HCT116 (cell line): ENCODE results near the gene SHANK1. TPM values are rescaled to one million over a fixed set of nuclear protein-coding genes. Genes with fewer than 3 reads are reported as not detected.
A peak's percentile ranks its signal among the peaks of the same experiment; 100 is the strongest.

Source experiments
- ATAC-seq: fragments of 200-7000 bp; cut with Tn5 transposase; 2 replicates; pipeline ENCODE4 v1.9.1; 2020; ENCODE audit warnings: mild to moderate bottlenecking, moderate library complexity
- BruUV-seq: library from RNA; stranded (reverse); fragments of 400-500 nt; replicated peaks from 2 replicates; lab custom pipeline; 2021; lab: Mats Ljungman, UMichigan
- CTCF ChIA-PET: fragments of 300-600 bp; sonication (Branson Sonifier 250); formaldehyde crosslinking; loops from one replicate; lab custom pipeline; 2021; ENCODE audit warnings: antibody characterized with exemption; lab: Charles Lee
- POLR2A ChIA-PET: fragments of 300-600, 350-600 bp; sonication (Branson Sonifier 250); formaldehyde crosslinking; loops from one replicate; lab custom pipeline; 2021; ENCODE audit warnings: antibody characterized with exemption; lab: Charles Lee
- RAD21 ChIA-PET, 2 experiments: fragments of 300-600 bp; sonication (Branson Sonifier 250); formaldehyde crosslinking; loops; one replicate each; lab custom pipeline; 2023; ENCODE audit warnings: low total read pairs in 2 of 2; ENCODE audit not compliant: uncharacterized antibody in 2 of 2, unreplicated experiment in 2 of 2, low non-redundant PET in 1 of 2; lab: Charles Lee
- DNase-seq: peaks from one replicate; pipeline ENCODE4 v3.0.0-alpha.2; 2010; ENCODE audit warnings: low read depth, low spot score
- H2AFZ ChIP-seq: fragments of 200-600 bp; shearing (Covaris generic), sonication (generic); 2 replicates; pipeline ENCODE4 v1.6.1; 2017; ENCODE audit warnings: low read depth, mixed run types, mixed read lengths, antibody characterized with exemption, low read length; ENCODE audit not compliant: poor library complexity, severe bottlenecking
- H3K27ac ChIP-seq: 2 replicates; pipeline ENCODE4 v1.5.1; 2012; ENCODE audit warnings: low read depth, low read length
- H3K27me3 ChIP-seq: fragments of 200-600 bp; sonication (generic); 2 replicates; pipeline ENCODE4 v1.6.1; 2016; ENCODE audit warnings: mixed run types, low read length, mixed read lengths; ENCODE audit not compliant: insufficient read depth
- H3K36me3 ChIP-seq, 2 experiments: fragments of 200-500 bp in 1 of 2; fragments of 200-600 bp in 1 of 2; sonication (Bioruptor generic) in 1 of 2; sonication (generic) in 1 of 2; 2 replicates each; pipeline versions ENCODE4 v1.5.1 to v1.6.1; 2014 to 2016; ENCODE audit warnings: low read length in 2 of 2, inconsistent platforms in 1 of 2, mixed read lengths in 1 of 2, mixed run types in 1 of 2; ENCODE audit not compliant: insufficient read depth in 2 of 2, control insufficient read depth in 1 of 2
- H3K4me1 ChIP-seq, 2 experiments: fragments of 200-600 bp in 1 of 2; sonication (generic) in 1 of 2; 2 replicates each; pipeline versions ENCODE4 v1.5.1 to v1.6.1; 2012 to 2017; ENCODE audit warnings: low read length in 2 of 2, inconsistent platforms in 1 of 2, mild to moderate bottlenecking in 1 of 2, mixed read lengths in 1 of 2, mixed run types in 1 of 2, moderate library complexity in 1 of 2; ENCODE audit not compliant: insufficient read depth in 2 of 2, control insufficient read depth in 1 of 2
- H3K4me2 ChIP-seq: fragments of 200-600 bp; sonication (generic); 2 replicates; pipeline ENCODE4 v1.6.1; 2017; ENCODE audit warnings: mixed run types, low read length, mixed read lengths
- H3K4me3 ChIP-seq, 2 experiments: fragments of 200-600 bp in 1 of 2; sonication (generic) in 1 of 2; replicated peaks in 1 of 2; 2 replicates each; pipeline ENCODE4 v1.5.1; 2011 to 2016; ENCODE audit warnings: low read length in 2 of 2, control low read depth in 1 of 2, low read depth in 1 of 2, mild to moderate bottlenecking in 1 of 2, mixed read lengths in 1 of 2, mixed run types in 1 of 2
- H3K79me2 ChIP-seq: fragments of 200-600 bp; sonication (generic); 2 replicates; pipeline ENCODE4 v1.6.1; 2017; ENCODE audit warnings: mild to moderate bottlenecking, mixed run types, low read length, moderate library complexity, mixed read lengths; ENCODE audit not compliant: insufficient read depth
- H3K9ac ChIP-seq: fragments of 200-600 bp; sonication (generic); 2 replicates; pipeline ENCODE4 v1.6.1; 2016; ENCODE audit warnings: low read length, mixed read lengths
- H3K9me2 ChIP-seq: fragments of 200-600 bp; sonication (generic), shearing (Covaris generic); 2 replicates; pipeline ENCODE4 v1.6.1; 2017; ENCODE audit warnings: mixed run types, mild to moderate bottlenecking, moderate library complexity; ENCODE audit not compliant: insufficient read depth
- H3K9me3 ChIP-seq, 2 experiments: fragments of 200-500 bp in 1 of 2; fragments of 200-600 bp in 1 of 2; sonication (Bioruptor generic) in 1 of 2; sonication (generic) in 1 of 2; 2 replicates each; pipeline ENCODE4 v1.6.1; 2014 to 2017; ENCODE audit warnings: low read length in 2 of 2, mixed read lengths in 2 of 2, inconsistent platforms in 1 of 2, low read depth in 1 of 2, mild to moderate bottlenecking in 1 of 2, mixed run types in 1 of 2, moderate library complexity in 1 of 2; ENCODE audit not compliant: control insufficient read depth in 1 of 2, insufficient read depth in 1 of 2
- H4K20me1 ChIP-seq: fragments of 200-600 bp; sonication (generic), shearing (Covaris generic); 2 replicates; pipeline ENCODE4 v1.6.1; 2017; ENCODE audit warnings: mixed run types, mild to moderate bottlenecking, moderate library complexity; ENCODE audit not compliant: insufficient read depth
- CEBPB ChIP-seq: IDR thresholded peaks from 2 replicates; pipeline ENCODE4 v1.6.1; 2012; ENCODE audit warnings: low read depth
- ELF1 ChIP-seq: IDR thresholded peaks from 2 replicates; pipeline ENCODE4 v1.6.1; 2012; ENCODE audit warnings: low read depth, borderline replicate concordance
- EZH2phosphoT487 ChIP-seq: fragments of 200-600 bp; IDR thresholded peaks from 2 replicates; pipeline ENCODE4 v1.6.1; 2018; ENCODE audit warnings: antibody characterized with exemption, borderline replicate concordance
- FOSL1 ChIP-seq: IDR thresholded peaks from 2 replicates; pipeline ENCODE4 v1.6.1; 2012; ENCODE audit warnings: low read depth
- RAD21 ChIP-seq: IDR thresholded peaks from 2 replicates; pipeline ENCODE4 v1.6.1; 2012; ENCODE audit warnings: low read depth, mild to moderate bottlenecking
- intact Hi-C: fragments of 100-400 bp; cut with micrococcal nuclease; formaldehyde crosslinking; loops from 2 replicates; pipeline ENCODE4 v1.10.0; 2022
- total RNA-seq: library from RNA; stranded (reverse); gene quantifications from one replicate; pipeline ENCODE4 v1.2.1, GENCODE V29; 2021; ENCODE audit not compliant: unreplicated experiment
- TF ChIP-seq, protein P1 (sequence below), 3 experiments: fragments of 200-600 bp in 1 of 3; sonication (generic) in 1 of 3; IDR thresholded peaks in 2 of 3; conservative IDR thresholded peaks in 1 of 3; 2 replicates each; pipeline ENCODE4 v1.5.1; 2012 to 2017; ENCODE audit warnings: low read depth in 2 of 3, low read length in 2 of 3, antibody characterized with exemption in 1 of 3, borderline replicate concordance in 1 of 3, control low read depth in 1 of 3, mild to moderate bottlenecking in 1 of 3, mixed read lengths in 1 of 3, mixed run types in 1 of 3, moderate library complexity in 1 of 3; ENCODE audit not compliant: insufficient read depth in 1 of 3
- TF ChIP-seq, protein P2 (sequence below): IDR thresholded peaks from 2 replicates; pipeline ENCODE4 v1.6.1; 2012; ENCODE audit warnings: low read depth

Gene SHANK1
- total RNA-seq, 1 experiment from 2014 or later: 3.0 TPM

DNA sequence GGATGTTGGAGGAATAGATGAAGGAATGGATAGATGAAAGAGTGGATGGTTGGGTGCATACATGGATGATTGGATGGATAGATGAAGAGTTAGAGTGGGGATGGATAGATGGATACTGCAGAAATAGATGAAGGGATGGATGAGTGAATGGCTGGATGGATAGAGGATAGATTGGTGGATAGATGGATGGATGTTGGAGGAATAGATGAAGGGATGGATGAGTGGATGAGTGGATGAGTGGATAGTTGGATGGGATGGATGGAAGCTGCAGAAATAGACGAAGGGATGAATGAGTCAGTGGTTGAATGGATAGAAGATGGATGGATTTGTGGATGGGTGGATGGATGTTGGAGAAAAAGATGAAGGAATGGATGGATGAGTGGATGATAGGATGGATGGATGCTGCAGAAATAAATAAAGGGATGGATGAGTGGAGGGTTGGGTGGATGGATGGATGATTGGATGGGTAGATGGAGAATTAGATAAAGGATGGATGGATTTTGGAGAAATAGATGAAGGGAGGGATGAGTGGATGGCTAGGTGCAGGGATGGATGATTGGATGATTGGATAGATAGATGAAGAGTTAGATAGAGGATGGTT lies 75.2 kb downstream of the SHANK1 start (continued):
- TF ChIP-seq, protein P1, sequence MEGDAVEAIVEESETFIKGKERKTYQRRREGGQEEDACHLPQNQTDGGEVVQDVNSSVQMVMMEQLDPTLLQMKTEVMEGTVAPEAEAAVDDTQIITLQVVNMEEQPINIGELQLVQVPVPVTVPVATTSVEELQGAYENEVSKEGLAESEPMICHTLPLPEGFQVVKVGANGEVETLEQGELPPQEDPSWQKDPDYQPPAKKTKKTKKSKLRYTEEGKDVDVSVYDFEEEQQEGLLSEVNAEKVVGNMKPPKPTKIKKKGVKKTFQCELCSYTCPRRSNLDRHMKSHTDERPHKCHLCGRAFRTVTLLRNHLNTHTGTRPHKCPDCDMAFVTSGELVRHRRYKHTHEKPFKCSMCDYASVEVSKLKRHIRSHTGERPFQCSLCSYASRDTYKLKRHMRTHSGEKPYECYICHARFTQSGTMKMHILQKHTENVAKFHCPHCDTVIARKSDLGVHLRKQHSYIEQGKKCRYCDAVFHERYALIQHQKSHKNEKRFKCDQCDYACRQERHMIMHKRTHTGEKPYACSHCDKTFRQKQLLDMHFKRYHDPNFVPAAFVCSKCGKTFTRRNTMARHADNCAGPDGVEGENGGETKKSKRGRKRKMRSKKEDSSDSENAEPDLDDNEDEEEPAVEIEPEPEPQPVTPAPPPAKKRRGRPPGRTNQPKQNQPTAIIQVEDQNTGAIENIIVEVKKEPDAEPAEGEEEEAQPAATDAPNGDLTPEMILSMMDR (IDR thresholded peaks at IDR 0.05 in 2 of 3, conservative IDR thresholded peaks at IDR 0.05 in 1 of 3; ENCODE audit: borderline replicate concordance in 1 of 3, insufficient read depth in 1 of 3, low read depth in 2 of 3, low read length in 2 of 3): no peak
- TF ChIP-seq EZH2phosphoT487: no peak
- TF ChIP-seq RAD21: no peak
- TF ChIP-seq, all 23 proteins: peak for 0

DNA sequence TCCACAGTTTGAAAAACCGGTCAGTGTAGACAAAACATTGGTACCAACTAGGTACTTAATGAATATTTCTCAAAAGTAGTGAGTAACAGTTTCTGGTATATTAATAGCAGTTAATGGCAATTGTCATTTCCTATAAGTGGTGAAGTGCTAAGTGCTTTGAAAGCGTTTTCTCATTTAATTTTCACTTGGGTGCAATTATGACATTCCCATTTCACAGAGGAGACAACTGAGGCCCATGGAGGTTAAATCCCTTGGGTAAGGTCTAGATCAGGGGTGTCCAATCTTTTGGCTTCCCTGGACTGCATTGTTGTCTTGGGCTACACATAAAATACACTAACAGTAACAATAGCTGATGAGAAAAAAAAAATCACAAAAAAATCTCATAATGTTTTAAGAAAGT lies 79.2 kb downstream of the SHANK1 start:
- H3K79me2 ChIP-seq: no peaks in the 10 kb centered on the region
- POLR2A ChIA-PET: no interaction called here
- TF ChIP-seq FOSL1: no peak
- TF ChIP-seq ELF1: no peak
- TF ChIP-seq CEBPB: no peak
- TF ChIP-seq, protein P2, sequence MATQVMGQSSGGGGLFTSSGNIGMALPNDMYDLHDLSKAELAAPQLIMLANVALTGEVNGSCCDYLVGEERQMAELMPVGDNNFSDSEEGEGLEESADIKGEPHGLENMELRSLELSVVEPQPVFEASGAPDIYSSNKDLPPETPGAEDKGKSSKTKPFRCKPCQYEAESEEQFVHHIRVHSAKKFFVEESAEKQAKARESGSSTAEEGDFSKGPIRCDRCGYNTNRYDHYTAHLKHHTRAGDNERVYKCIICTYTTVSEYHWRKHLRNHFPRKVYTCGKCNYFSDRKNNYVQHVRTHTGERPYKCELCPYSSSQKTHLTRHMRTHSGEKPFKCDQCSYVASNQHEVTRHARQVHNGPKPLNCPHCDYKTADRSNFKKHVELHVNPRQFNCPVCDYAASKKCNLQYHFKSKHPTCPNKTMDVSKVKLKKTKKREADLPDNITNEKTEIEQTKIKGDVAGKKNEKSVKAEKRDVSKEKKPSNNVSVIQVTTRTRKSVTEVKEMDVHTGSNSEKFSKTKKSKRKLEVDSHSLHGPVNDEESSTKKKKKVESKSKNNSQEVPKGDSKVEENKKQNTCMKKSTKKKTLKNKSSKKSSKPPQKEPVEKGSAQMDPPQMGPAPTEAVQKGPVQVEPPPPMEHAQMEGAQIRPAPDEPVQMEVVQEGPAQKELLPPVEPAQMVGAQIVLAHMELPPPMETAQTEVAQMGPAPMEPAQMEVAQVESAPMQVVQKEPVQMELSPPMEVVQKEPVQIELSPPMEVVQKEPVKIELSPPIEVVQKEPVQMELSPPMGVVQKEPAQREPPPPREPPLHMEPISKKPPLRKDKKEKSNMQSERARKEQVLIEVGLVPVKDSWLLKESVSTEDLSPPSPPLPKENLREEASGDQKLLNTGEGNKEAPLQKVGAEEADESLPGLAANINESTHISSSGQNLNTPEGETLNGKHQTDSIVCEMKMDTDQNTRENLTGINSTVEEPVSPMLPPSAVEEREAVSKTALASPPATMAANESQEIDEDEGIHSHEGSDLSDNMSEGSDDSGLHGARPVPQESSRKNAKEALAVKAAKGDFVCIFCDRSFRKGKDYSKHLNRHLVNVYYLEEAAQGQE: no peak
- TF ChIP-seq, all 23 proteins: peak for 0
- Histone ChIP-seq H3K27me3 (peaks cover 35% of the 10 kb centered on the region), H3K4me1 (peaks cover 8 to 14% of the 10 kb centered on the region in 2 experiments; a peak in 3 of 4 replicates), H3K9me3 (no peaks in the 10 kb centered on the region), H3K9me2 (no peaks in the 10 kb centered on the region), H4K20me1 (no peaks in the 10 kb centered on the region), H2AFZ (peak overlapping the region; percentile 90), H3K4me3 (peak overlapping the region; percentile 53 to 68), H3K27ac (no peak overlapping the region; the same call in 1 of the 2 replicates), H3K36me3 (no peaks in the 10 kb centered on the region), H3K4me2 (peak overlapping the region; percentile 98), H3K9ac (peak overlapping the region; percentile 60; the same call in 1 of the 2 replicates)
- DNase-seq: no peak
- no peak for ATAC-seq
- ChIA-PET CTCF (no interaction called here), RAD21 (no interaction called here)
- intact Hi-C loops: no loop called here
- BruUV-seq: no TSS peak
